DOHH2 (cell line): ENCODE data around the gene PLCXD1.

ENCODE experiments used
- CTCF ChIP-seq: fragments of 200-600 bp; sonication (generic); IDR thresholded peaks from one replicate; pipeline ENCODE4 v1.5.1; 2014; ENCODE audit warnings: antibody characterized with exemption, mild to moderate bottlenecking, low read depth, low read length; ENCODE audit not compliant: poor library complexity, severe bottlenecking
- EZH2phosphoT487 ChIP-seq: fragments of 200-600 bp; sonication (generic); IDR thresholded peaks from 2 replicates; pipeline ENCODE4 v1.6.1; 2017; ENCODE audit warnings: borderline replicate concordance, mild to moderate bottlenecking, antibody characterized with exemption, low read length, moderate library complexity, mixed read lengths

GRCh38 chrX:265502-265901 is 15.7 kb upstream of the PLCXD1 start:
- TF ChIP-seq CTCF (no peak), EZH2phosphoT487 (no peak)
